ENCODE data around the gene FEM1B. TPM values are rescaled to one million over a fixed set of nuclear protein-coding genes. Genes with fewer than 3 reads are reported as not detected.

FEM1B gene
- total RNA-seq, 2 donors from 2014 or later, result 46.0 to 50.0 TPM

DNA sequence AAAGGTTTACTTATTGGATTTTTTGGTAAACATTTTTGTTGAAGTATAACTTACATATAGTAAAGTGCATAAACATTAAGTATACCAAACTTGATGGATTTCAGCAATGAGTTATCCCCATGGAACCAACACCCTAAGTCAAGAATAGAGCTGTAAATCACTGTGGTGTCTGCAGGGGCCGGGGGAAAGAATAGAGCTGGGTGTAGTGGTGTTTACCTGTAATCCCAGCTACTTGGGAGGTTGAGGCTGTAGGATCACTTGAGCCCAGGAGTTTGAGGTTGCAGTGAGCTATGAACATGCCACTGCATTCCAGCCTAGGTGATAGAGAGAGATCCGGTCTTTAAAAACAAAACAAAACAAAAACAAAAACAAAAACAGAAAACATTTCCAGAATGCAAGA lies 13.3 kb upstream of the FEM1B start:
- intact Hi-C loops (cut with DNase I), result no loop called here
- Histone ChIP-seq H3K4me1 (replicated peaks) (no peaks in the 10 kb centered on the region), H3K9me3 (no peaks in the 10 kb centered on the region), H3K4me3 (no peak overlapping the region), H3K27ac (no peak overlapping the region), H3K27me3 (replicated peaks; ENCODE audit: insufficient read depth) (no peaks in the 10 kb centered on the region), H3K36me3 (no peaks in the 10 kb centered on the region)
- DNase-seq (ENCODE audit: low spot score), result no peak
- TF ChIP-seq, protein P1, sequence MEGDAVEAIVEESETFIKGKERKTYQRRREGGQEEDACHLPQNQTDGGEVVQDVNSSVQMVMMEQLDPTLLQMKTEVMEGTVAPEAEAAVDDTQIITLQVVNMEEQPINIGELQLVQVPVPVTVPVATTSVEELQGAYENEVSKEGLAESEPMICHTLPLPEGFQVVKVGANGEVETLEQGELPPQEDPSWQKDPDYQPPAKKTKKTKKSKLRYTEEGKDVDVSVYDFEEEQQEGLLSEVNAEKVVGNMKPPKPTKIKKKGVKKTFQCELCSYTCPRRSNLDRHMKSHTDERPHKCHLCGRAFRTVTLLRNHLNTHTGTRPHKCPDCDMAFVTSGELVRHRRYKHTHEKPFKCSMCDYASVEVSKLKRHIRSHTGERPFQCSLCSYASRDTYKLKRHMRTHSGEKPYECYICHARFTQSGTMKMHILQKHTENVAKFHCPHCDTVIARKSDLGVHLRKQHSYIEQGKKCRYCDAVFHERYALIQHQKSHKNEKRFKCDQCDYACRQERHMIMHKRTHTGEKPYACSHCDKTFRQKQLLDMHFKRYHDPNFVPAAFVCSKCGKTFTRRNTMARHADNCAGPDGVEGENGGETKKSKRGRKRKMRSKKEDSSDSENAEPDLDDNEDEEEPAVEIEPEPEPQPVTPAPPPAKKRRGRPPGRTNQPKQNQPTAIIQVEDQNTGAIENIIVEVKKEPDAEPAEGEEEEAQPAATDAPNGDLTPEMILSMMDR (IDR thresholded peaks at IDR 0.05), result no peak
- TF ChIP-seq POLR2AphosphoS5 (IDR thresholded peaks at IDR 0.05) (no peak), POLR2A (IDR thresholded peaks at IDR 0.05) (no peak)
- WGBS, result 39% methylated on average over 2 of the region's 2 CpGs

DNA sequence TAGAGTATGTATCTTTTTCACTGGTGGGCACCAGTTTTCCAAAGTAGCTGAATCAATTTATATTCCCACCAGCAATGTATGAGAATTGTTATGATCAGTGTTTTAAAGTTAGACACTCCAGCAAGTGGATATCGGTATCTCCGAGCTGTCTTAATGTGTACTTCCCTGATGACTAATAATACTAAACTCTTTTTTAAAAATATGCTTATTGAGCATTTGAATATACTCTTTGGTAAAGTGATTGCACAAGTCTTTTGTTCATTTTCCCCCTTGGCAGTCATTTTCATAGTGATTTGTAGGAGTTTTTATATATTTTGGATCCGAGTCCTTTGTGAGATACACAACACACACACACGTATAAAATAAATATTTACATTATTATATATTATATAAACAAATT lies 12.5 kb upstream of the FEM1B start:
- Histone ChIP-seq H3K9me3 (no peaks in the 10 kb centered on the region), H3K27ac (no peak overlapping the region), H3K4me1 (replicated peaks) (no peaks in the 10 kb centered on the region), H3K27me3 (replicated peaks; ENCODE audit: insufficient read depth) (no peaks in the 10 kb centered on the region), H3K36me3 (no peaks in the 10 kb centered on the region), H3K4me3 (no peak overlapping the region)
- DNase-seq (ENCODE audit: low spot score), result no peak
- intact Hi-C loops (cut with DNase I), result no loop called here
- TF ChIP-seq, protein P1 (IDR thresholded peaks at IDR 0.05), result no peak
- TF ChIP-seq POLR2AphosphoS5 (IDR thresholded peaks at IDR 0.05) (no peak), POLR2A (IDR thresholded peaks at IDR 0.05) (no peak)
- WGBS, result 69% methylated on average over 4 of the region's 4 CpGs

DNA sequence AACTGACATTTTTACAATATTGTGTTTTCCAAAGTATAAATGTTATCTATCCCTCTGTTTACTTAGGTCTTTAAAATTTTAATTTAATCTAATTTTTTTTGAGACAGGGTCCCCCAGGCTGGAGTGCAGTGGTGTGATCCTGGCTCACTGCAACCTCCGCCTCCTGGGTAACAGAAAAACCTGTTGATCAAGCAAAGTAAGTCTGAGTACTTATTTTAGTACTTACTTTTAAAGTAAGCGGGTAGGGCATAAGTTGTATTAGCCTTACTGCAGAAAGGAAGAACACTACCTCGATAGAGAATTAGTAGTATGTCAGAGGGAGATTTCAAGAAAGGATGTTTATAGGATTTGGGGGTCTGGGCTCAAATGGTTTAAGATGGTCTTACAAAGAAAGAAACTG lies 11.9 kb upstream of the FEM1B start:
- DNase-seq (ENCODE audit: low spot score), result no peak
- WGBS, result 52% methylated on average over 3 of the region's 3 CpGs
- Histone ChIP-seq H3K4me3 (no peak overlapping the region), H3K9me3 (no peaks in the 10 kb centered on the region), H3K4me1 (replicated peaks) (no peaks in the 10 kb centered on the region), H3K27ac (no peak overlapping the region), H3K27me3 (replicated peaks; ENCODE audit: insufficient read depth) (no peaks in the 10 kb centered on the region), H3K36me3 (no peaks in the 10 kb centered on the region)
- intact Hi-C loops (cut with DNase I), result no loop called here
- TF ChIP-seq POLR2AphosphoS5 (IDR thresholded peaks at IDR 0.05) (no peak), POLR2A (IDR thresholded peaks at IDR 0.05) (no peak)
- TF ChIP-seq, protein P1 (IDR thresholded peaks at IDR 0.05), result no peak

DNA sequence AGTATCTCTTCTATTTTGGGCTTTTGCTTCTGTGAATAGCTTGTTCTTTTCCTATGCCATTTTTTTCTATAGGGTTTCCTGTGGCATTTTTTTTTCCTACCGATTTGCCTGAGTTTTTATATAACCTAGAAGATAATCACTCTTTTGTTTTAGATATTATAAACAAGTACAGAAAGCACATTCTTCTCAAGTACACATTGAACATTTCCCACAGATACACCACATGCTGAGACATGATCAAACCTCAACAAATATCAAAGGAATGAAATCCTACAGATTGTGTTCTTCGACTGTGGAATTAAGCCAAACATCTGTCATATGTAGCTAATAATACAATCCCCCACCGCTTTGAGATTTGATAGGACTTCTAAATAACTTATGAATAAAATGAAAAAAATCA lies 9.1 kb upstream of the FEM1B start:
- peak; percentile 6 for TF ChIP-seq POLR2AphosphoS5 (IDR thresholded peaks at IDR 0.05)
- TF ChIP-seq POLR2A (IDR thresholded peaks at IDR 0.05), result no peak
- WGBS, result 5% methylated on average over 3 of the region's 3 CpGs
- intact Hi-C loops (cut with DNase I), result no loop called here
- no peak overlapping the region for H3K4me3 ChIP-seq
- no peaks in the 10 kb centered on the region for H3K27me3 ChIP-seq (replicated peaks; ENCODE audit: insufficient read depth)
- H3K27ac ChIP-seq, result peak overlapping the region; percentile 33 to 34
- H3K4me1 ChIP-seq (replicated peaks), result peaks cover 4% of the 10 kb centered on the region
- no peaks in the 10 kb centered on the region for H3K9me3 ChIP-seq
- no peaks in the 10 kb centered on the region for H3K36me3 ChIP-seq
- no peak for DNase-seq (ENCODE audit: low spot score)

DNA sequence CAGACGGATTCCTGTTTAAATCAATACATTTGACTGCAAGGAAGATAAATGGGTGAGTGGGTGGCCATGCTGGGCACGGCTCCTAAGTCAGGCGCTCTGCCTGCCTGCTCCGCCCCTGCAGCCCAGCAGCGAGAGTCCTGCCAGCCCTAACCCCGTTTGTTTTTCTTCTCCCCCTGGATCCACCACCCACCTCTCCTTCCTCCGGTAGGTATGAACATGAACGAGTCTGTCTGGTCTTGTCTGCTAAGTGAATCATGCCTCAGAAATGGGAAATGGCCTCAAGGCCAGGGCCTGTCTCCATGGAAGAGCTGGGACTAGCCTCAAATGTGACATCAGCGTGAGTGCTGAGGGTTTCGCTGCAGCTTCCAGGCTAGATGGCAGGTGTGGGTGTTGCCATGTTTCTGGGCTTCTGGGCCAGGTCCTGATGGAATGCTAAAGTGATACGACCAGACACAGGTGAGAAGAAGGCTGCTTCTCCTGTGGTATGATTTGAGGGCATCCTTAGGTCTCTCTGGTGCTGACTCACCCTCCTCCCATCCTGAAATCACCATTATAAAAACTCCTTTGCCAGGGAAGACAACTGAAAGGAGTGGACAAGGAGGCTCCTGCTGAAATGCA lies 5.6 kb upstream of the FEM1B start:
- Histone ChIP-seq H3K9me3 (no peaks in the 10 kb centered on the region), H3K4me1 (replicated peaks) (peaks cover 4% of the 10 kb centered on the region), H3K27ac (peak overlapping the region; percentile 57 to 65), H3K27me3 (replicated peaks; ENCODE audit: insufficient read depth) (no peaks in the 10 kb centered on the region), H3K4me3 (no peak overlapping the region), H3K36me3 (no peaks in the 10 kb centered on the region)
- intact Hi-C loops (cut with DNase I), result no loop called here
- 22% methylated on average over 11 of the region's 11 CpGs for WGBS
- DNase-seq (ENCODE audit: low spot score), result peak; percentile 86
- TF ChIP-seq, protein P1 (IDR thresholded peaks at IDR 0.05), result no peak
- TF ChIP-seq POLR2A (IDR thresholded peaks at IDR 0.05) (peak; percentile 27), POLR2AphosphoS5 (IDR thresholded peaks at IDR 0.05) (peak; percentile 92)

Data from prostate gland (tissue), 2 donors.